IMR-90 (cell line): ENCODE measurements around the gene MPP1. TPM values are rescaled to one million over a fixed set of nuclear protein-coding genes. Genes with fewer than 3 reads are reported as not detected.

ENCODE experiments used
- ATAC-seq: fragments of 200-7000 bp; cut with Tn5 transposase; 2 replicates; pipeline ENCODE4 v1.9.1; 2020; ENCODE audit warnings: low read depth, mild to moderate bottlenecking, moderate library complexity
- BruUV-seq: library from RNA; stranded (reverse); fragments of 400-500 nt; replicated peaks from 2 replicates; lab custom pipeline; 2021; lab: Mats Ljungman, UMichigan
- CTCF ChIA-PET: fragments of 300-600 bp; formaldehyde crosslinking; extraction: SDS; loops from one replicate; lab custom pipeline; 2021; ENCODE audit warnings: antibody characterized with exemption; lab: Yijun Ruan, JAX
- POLR2A ChIA-PET: fragments of 300-600 bp; sonication (Branson Sonifier 250); formaldehyde crosslinking; loops from one replicate; lab custom pipeline; 2022; ENCODE audit warnings: antibody characterized with exemption; ENCODE audit not compliant: unreplicated experiment; lab: Charles Lee
- DNase-seq: peaks from one replicate; pipeline ENCODE4 v3.0.0; 2013
- H2AFZ ChIP-seq: replicated peaks from 2 replicates; pipeline ENCODE3; 2013; ENCODE audit warnings: low read length, mild to moderate bottlenecking; ENCODE audit not compliant: poor library complexity
- H2AK5ac ChIP-seq: 2 replicates; pipeline ENCODE4 v1.6.1; 2013; ENCODE audit warnings: low read depth, low read length, inconsistent platforms
- H2AK9ac ChIP-seq: replicated peaks from 2 replicates; pipeline ENCODE3; 2013; ENCODE audit warnings: mild to moderate bottlenecking, low read depth, low read length, moderate library complexity; ENCODE audit not compliant: poor library complexity
- H2BK120ac ChIP-seq: 2 replicates; pipeline ENCODE4 v1.6.1; 2013; ENCODE audit warnings: low read depth, low read length, inconsistent platforms
- H2BK15ac ChIP-seq: 3 replicates; pipeline ENCODE4 v1.6.1; 2013; ENCODE audit warnings: low read depth, low read length, inconsistent platforms
- H2BK20ac ChIP-seq: 2 replicates; pipeline ENCODE4 v1.6.1; 2013; ENCODE audit warnings: low read depth, mild to moderate bottlenecking, inconsistent platforms, low read length, moderate library complexity
- H2BK5ac ChIP-seq: 2 replicates; pipeline ENCODE4 v1.6.1; 2013; ENCODE audit warnings: mild to moderate bottlenecking, low read depth, low read length, inconsistent platforms; ENCODE audit not compliant: poor library complexity, severe bottlenecking
- H3K14ac ChIP-seq: replicated peaks from 2 replicates; pipeline ENCODE4 v1.6.1; 2013; ENCODE audit warnings: low read depth, low read length, inconsistent platforms
- H3K18ac ChIP-seq: 2 replicates; pipeline ENCODE4 v1.6.1; 2013; ENCODE audit warnings: low read depth, low read length, control low read depth
- H3K23ac ChIP-seq: 2 replicates; pipeline ENCODE4 v1.6.1; 2013; ENCODE audit warnings: low read depth, low read length, inconsistent platforms
- H3K27ac ChIP-seq: 2 replicates; pipeline ENCODE4 v1.5.1; 2013; ENCODE audit warnings: mild to moderate bottlenecking, control low read depth, low read length; ENCODE audit not compliant: insufficient read depth
- H3K27me3 ChIP-seq: 2 replicates; pipeline ENCODE4 v1.6.1; 2013; ENCODE audit warnings: low read length; ENCODE audit not compliant: control insufficient read depth, insufficient read depth
- H3K36me3 ChIP-seq: 2 replicates; pipeline ENCODE4 v1.6.1; 2013; ENCODE audit warnings: low read length, mixed read lengths; ENCODE audit not compliant: control insufficient read depth, insufficient read depth
- H3K4ac ChIP-seq: 2 replicates; pipeline ENCODE4 v1.6.1; 2013; ENCODE audit warnings: low read depth, low read length, inconsistent platforms
- H3K4me1 ChIP-seq: 2 replicates; pipeline ENCODE4 v1.6.1; 2013; ENCODE audit warnings: low read length, mixed read lengths; ENCODE audit not compliant: control insufficient read depth, insufficient read depth
- H3K4me2 ChIP-seq: 2 replicates; pipeline ENCODE4 v1.6.1; 2013; ENCODE audit warnings: low read depth, mild to moderate bottlenecking, control low read depth, low read length, moderate library complexity
- H3K4me3 ChIP-seq: 2 replicates; pipeline ENCODE4 v1.5.1; 2013; ENCODE audit warnings: low read depth, mild to moderate bottlenecking, control low read depth, low read length, moderate library complexity; ENCODE audit not compliant: insufficient read depth
- H3K56ac ChIP-seq: 2 replicates; pipeline ENCODE4 v1.6.1; 2013; ENCODE audit warnings: low read length, inconsistent platforms; ENCODE audit not compliant: insufficient read depth; ENCODE audit errors: extremely low read depth
- H3K79me1 ChIP-seq, 2 experiments: 2 replicates each; pipeline ENCODE4 v1.6.1; 2013; ENCODE audit warnings: low read length in 2 of 2, inconsistent platforms in 1 of 2, low read depth in 1 of 2
- H3K9ac ChIP-seq: 2 replicates; pipeline ENCODE4 v1.6.1; 2013; ENCODE audit warnings: low read depth, low read length, control low read depth
- H3K9me1 ChIP-seq: 2 replicates; pipeline ENCODE4 v1.6.1; 2013; ENCODE audit warnings: low read length, inconsistent platforms; ENCODE audit not compliant: insufficient read depth
- H3K9me3 ChIP-seq: 2 replicates; pipeline ENCODE4 v1.6.1; 2013; ENCODE audit warnings: low read length; ENCODE audit not compliant: control insufficient read depth, insufficient read depth
- H4K20me1 ChIP-seq: 2 replicates; pipeline ENCODE4 v1.6.1; 2013; ENCODE audit warnings: low read length, inconsistent platforms; ENCODE audit not compliant: insufficient read depth
- H4K5ac ChIP-seq: 2 replicates; pipeline ENCODE4 v1.6.1; 2013; ENCODE audit warnings: mild to moderate bottlenecking, low read depth, low read length, control low read depth
- H4K8ac ChIP-seq, 2 experiments: 2 replicates each; pipeline ENCODE4 v1.6.1; 2013; ENCODE audit warnings: low read depth in 2 of 2, low read length in 2 of 2, control low read depth in 1 of 2, inconsistent platforms in 1 of 2
- H4K91ac ChIP-seq: 2 replicates; pipeline ENCODE4 v1.6.1; 2013; ENCODE audit warnings: low read depth, low read length, inconsistent platforms; ENCODE audit not compliant: insufficient read depth
- MAZ ChIP-seq: IDR thresholded peaks from 2 replicates; pipeline ENCODE4 v1.6.1; 2012; ENCODE audit warnings: low read depth, mild to moderate bottlenecking, low read length, improper control_type of control experiment, moderate library complexity, borderline replicate concordance
- NFE2L2 ChIP-seq: fragments of 150-350 bp; IDR thresholded peaks from 2 replicates; pipeline ENCODE4 v1.6.1; 2016; ENCODE audit warnings: low read depth, mild to moderate bottlenecking, low read length
- POLR2A ChIP-seq: IDR thresholded peaks from 2 replicates; pipeline ENCODE4 v1.6.1; 2012; ENCODE audit warnings: mild to moderate bottlenecking, low read depth, low read length
- RCOR1 ChIP-seq: IDR thresholded peaks from 2 replicates; pipeline ENCODE4 v1.6.1; 2012; ENCODE audit warnings: mild to moderate bottlenecking, low read length, improper control_type of control experiment; ENCODE audit not compliant: insufficient replicate concordance
- WGBS, 2 experiments: methylation state at CpG; one replicate each; pipeline versions ENCODE4 v1.1.5 to v1.1.7; 2013; ENCODE audit warnings: missing lambda C conversion rate in 2 of 2; ENCODE audit not compliant: insufficient read length in 1 of 2; ENCODE audit errors: extremely low coverage in 2 of 2; 5-methylcytosine and 5-hydroxymethylcytosine counted together
- dilution Hi-C: fragments of 300-500 bp; cut with HindIII; formaldehyde crosslinking; loops from one replicate; pipeline ENCODE4 v1.14.3; 2018; ENCODE audit warnings: low sequenced_read_pairs; ENCODE audit not compliant: unreplicated experiment
- in situ Hi-C: fragments of 300-500 bp; cut with MboI; formaldehyde crosslinking; loops from 3 replicates; pipeline ENCODE4 v1.14.3; 2019; ENCODE audit warnings: low sequenced_read_pairs, inconsistent platforms, mixed read lengths
- intact Hi-C: fragments of 100-400 bp; cut with micrococcal nuclease; formaldehyde crosslinking; loops from 2 replicates; pipeline ENCODE4 v1.10.0; 2022
- polyA plus RNA-seq, 3 experiments: library from polyadenylated mRNA; depleted of rRNA; stranded (reverse); fragments of >200 nt; gene quantifications; 2 replicates each; pipeline ENCODE4 v1.2.3, GENCODE V29; 2012; ENCODE audit warnings: low replicate concordance in 1 of 3
- total RNA-seq: library from RNA; depleted of rRNA; stranded (reverse); fragments of >200 nt; gene quantifications from 2 replicates; pipeline ENCODE4 v1.2.3, GENCODE V29; 2012

The MPP1 gene
- total and polyA plus RNA-seq, 2 of the 4 experiments (the other 2 are of a cell fraction): 35.2 to 43.0 TPM

- Histone ChIP-seq H2AK9ac (no peak overlapping the region), H3K18ac (peak overlapping the region; percentile 55), H3K27ac (peak overlapping the region; percentile 85), H3K4me3 (no peak overlapping the region), H3K9me3 (no peaks in the 10 kb centered on the region), H3K23ac (peak overlapping the region; percentile 49; the same call in 1 of the 2 replicates), H3K79me1 (peaks cover 0 to 3% of the 10 kb centered on the region in 2 experiments; a peak in 2 of 4 replicates), H2BK20ac (peak overlapping the region; percentile 69), H4K20me1 (no peaks in the 10 kb centered on the region), H2AK5ac (0 out of 2 replicates have a peak overlapping the region, but pooled peaks have one; percentile 20), H4K91ac (peak overlapping the region; percentile 69; the same call in 1 of the 2 replicates), H2BK5ac (peak overlapping the region; percentile 87), H4K8ac (peak overlapping the region in 1 of 2 experiments; percentile 28; a peak in 1 of 4 replicates), H4K5ac (peak overlapping the region; percentile 44; the same call in 1 of the 2 replicates), H2BK15ac (peak overlapping the region; percentile 69; the same call in 2 of the 3 replicates), H3K4me1 (peaks cover 16% of the 10 kb centered on the region), H3K9ac (no peak overlapping the region; the same call in 1 of the 2 replicates), H3K56ac (peak overlapping the region; percentile 34; the same call in 1 of the 2 replicates), H3K27me3 (no peaks in the 10 kb centered on the region), H3K36me3 (no peaks in the 10 kb centered on the region), H3K4ac (peak overlapping the region; percentile 51), H3K9me1 (0 out of 2 replicates have a peak, but pooled peaks cover 3% of the 10 kb centered on the region), H3K4me2 (peak overlapping the region; percentile 24; the same call in 1 of the 2 replicates), H3K14ac (0 out of 2 replicates have a peak overlapping the region, but pooled peaks have one; percentile 7), H2BK120ac (peak overlapping the region; percentile 69), H2AFZ (no peak overlapping the region)
- ATAC-seq (peak; percentile 58), DNase-seq (peak; percentile 93)
- in situ Hi-C loops: loop anchor here (25.0 kb wide), 1 partner anchor 149 kb away; the partner anchor contains the start of gene CTAG1A
- no TSS peak for BruUV-seq
- dilution Hi-C loops: no loop called here
- CTCF ChIA-PET: no interaction called here
- intact Hi-C loops: no loop called here
- WGBS, 2 experiments: no CpG with 5 or more reads among the region's 7 CpGs
- no peak for TF ChIP-seq POLR2A
- TF ChIP-seq MAZ: 0 out of 2 replicates have a peak, but pooled peaks have one; percentile 36
- peak; percentile 11 for TF ChIP-seq RCOR1
- no peak for TF ChIP-seq NFE2L2
- POLR2A ChIA-PET: no interaction called here
Observed at GRCh38 chrX:154735695-154736393, 69.4 kb downstream of the MPP1 start.
